Loucy (cell line): ENCODE results near the gene PCDHB11.
"Not testable (repeated sequence)": the region's sequence is repeated elsewhere in the genome, so short reads cannot be mapped to it uniquely, and the experiment has no call there.

Experiments used
- EZH2phosphoT487 ChIP-seq: fragments of 200-600 bp; IDR thresholded peaks from 2 replicates; pipeline ENCODE4 v1.6.1; 2018; ENCODE audit warnings: antibody characterized with exemption, mild to moderate bottlenecking, moderate library complexity, borderline replicate concordance
- TF ChIP-seq, protein P1 (sequence below): fragments of 200-600 bp; sonication (generic); conservative IDR thresholded peaks from 2 replicates; pipeline ENCODE4 v1.5.1; 2014; ENCODE audit warnings: mild to moderate bottlenecking, antibody characterized with exemption, low read length

DNA sequence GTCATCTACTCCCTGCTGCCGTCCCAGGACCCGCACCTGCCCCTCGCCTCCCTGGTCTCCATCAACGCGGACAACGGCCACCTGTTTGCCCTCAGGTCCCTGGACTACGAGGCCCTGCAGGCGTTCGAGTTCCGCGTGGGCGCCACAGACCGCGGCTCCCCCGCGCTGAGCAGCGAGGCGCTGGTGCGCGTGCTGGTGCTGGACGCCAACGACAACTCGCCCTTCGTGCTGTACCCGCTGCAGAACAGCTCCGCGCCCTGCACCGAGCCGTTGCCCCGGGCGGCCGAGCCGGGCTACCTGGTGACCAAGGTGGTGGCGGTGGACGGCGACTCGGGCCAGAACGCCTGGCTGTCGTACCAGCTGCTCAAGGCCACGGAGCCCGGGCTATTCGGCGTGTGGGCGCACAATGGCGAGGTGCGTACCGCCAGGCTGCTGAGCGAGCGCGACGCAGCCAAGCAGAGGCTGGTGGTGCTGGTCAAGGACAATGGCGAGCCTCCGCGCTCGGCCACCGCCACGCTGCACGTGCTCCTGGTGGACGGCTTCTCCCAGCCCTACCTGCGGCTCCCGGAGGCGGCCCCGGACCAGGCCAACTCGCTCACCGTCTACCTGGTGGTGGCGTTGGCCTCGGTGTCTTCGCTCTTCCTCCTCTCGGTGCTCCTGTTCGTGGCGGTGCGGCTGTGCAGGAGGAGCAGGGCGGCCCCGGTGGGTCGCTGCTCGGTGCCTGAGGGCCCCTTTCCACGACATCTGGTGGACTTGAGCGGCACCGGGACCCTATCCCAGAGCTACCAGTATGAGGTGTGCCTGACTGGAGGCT lies 24.9 kb upstream of the PCDHB11 start:
- TF ChIP-seq, protein P1, sequence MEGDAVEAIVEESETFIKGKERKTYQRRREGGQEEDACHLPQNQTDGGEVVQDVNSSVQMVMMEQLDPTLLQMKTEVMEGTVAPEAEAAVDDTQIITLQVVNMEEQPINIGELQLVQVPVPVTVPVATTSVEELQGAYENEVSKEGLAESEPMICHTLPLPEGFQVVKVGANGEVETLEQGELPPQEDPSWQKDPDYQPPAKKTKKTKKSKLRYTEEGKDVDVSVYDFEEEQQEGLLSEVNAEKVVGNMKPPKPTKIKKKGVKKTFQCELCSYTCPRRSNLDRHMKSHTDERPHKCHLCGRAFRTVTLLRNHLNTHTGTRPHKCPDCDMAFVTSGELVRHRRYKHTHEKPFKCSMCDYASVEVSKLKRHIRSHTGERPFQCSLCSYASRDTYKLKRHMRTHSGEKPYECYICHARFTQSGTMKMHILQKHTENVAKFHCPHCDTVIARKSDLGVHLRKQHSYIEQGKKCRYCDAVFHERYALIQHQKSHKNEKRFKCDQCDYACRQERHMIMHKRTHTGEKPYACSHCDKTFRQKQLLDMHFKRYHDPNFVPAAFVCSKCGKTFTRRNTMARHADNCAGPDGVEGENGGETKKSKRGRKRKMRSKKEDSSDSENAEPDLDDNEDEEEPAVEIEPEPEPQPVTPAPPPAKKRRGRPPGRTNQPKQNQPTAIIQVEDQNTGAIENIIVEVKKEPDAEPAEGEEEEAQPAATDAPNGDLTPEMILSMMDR = not testable (repeated sequence)
- TF ChIP-seq EZH2phosphoT487 = not testable (repeated sequence)
